ENCODE data around the gene ADIPOR2. TPM values are rescaled to one million over a fixed set of nuclear protein-coding genes. Genes with fewer than 3 reads are reported as not detected.
A peak's percentile ranks its signal among the peaks of the same experiment; 100 is the strongest.
"Not testable (repeated sequence)": the region's sequence is repeated elsewhere in the genome, so short reads cannot be mapped to it uniquely, and the experiment has no call there.

Gene ADIPOR2
- total and polyA plus RNA-seq, 2 donors (not counting 1 experiment from before 2014, with no cell fraction given) = 9.2 to 35.9 TPM

- Histone ChIP-seq H4K20me1 (ENCODE audit: control insufficient read depth, insufficient read depth, low read length, poor library complexity, severe bottlenecking) (peaks cover 28% of the 10 kb centered on the region), H3K79me2 (ENCODE audit: control insufficient read depth, insufficient read depth, low read length) (peaks cover 59% of the 10 kb centered on the region), H3K4me1 (ENCODE audit: control insufficient read depth in 2 of 2, insufficient read depth in 2 of 2, low read length in 2 of 2) (peaks cover 28 to 30% of the 10 kb centered on the region in 2 donors), H2AFZ (ENCODE audit: insufficient read depth, low read depth, low read length, poor library complexity, severe bottlenecking) (no peak overlapping the region), H3K27ac (ENCODE audit: low read length in 2 of 2) (no peak overlapping the region), H3K4me3 (ENCODE audit: control extremely low read depth in 1 of 5, extremely low read depth in 1 of 5, insufficient read depth in 1 of 5, low read depth in 2 of 5, low read length in 4 of 5) (no peak overlapping the region), H3K4me2 (replicated peaks; ENCODE audit: low read depth, low read length, poor library complexity, severe bottlenecking) (peak overlapping the region; percentile 89), H3K9ac (ENCODE audit: low read length) (no peak overlapping the region), H3K36me3 (replicated peaks in 1 of 2; ENCODE audit: control extremely low read depth in 1 of 2, control insufficient read depth in 1 of 2, extremely low read depth in 1 of 2, insufficient read depth in 2 of 2, low read length in 1 of 2) (no peaks in the 10 kb centered on the region), H3K27me3 (replicated peaks in 1 of 4; ENCODE audit: control extremely low read depth in 1 of 4, control insufficient read depth in 3 of 4, insufficient read depth in 4 of 4, low read length in 3 of 4) (no peaks in the 10 kb centered on the region), H3K9me3 (ENCODE audit: control extremely low read depth in 1 of 3, control insufficient read depth in 2 of 3, insufficient read depth in 1 of 3, low read length in 2 of 3) (no peaks in the 10 kb centered on the region)
- ChIA-PET POLR2A (no interaction called here), CTCF (interaction anchor here (0.9 to 2.6 kb wide), 4 partner anchors 58 to 248 kb away, joined by 3 to 10 read pairs (median 3); no protein-coding TSS in a partner anchor)
- H3K27ac Mint-ChIP-seq = peak overlapping the region; percentile 50
- no peaks in the 10 kb centered on the region for H3K9me3 Mint-ChIP-seq (ENCODE audit: insufficient read depth)
- intact Hi-C loops (cut with micrococcal nuclease) = loop anchor here (5.0 kb wide), 3 partner anchors 85 to 1290 kb away; partner anchors contain the start of genes CCDC77 and FBXL14
- ATAC-seq (ENCODE audit: low read depth) (no peak), DNase-seq (no peak)
- WGBS (ENCODE audit: insufficient coverage) = no CpG with 5 or more reads among the region's 4 CpGs
- TF ChIP-seq EZH2 (IDR thresholded peaks at IDR 0.05; ENCODE audit: borderline replicate concordance, insufficient read depth, low read depth, low read length, poor library complexity, severe bottlenecking) (no peak), CTCF (IDR thresholded peaks at IDR 0.05) (no peak)
- peak overlapping the region; percentile 86 for H3K4me3 Mint-ChIP-seq
- peaks cover 50% of the 10 kb centered on the region for H3K4me1 Mint-ChIP-seq
- peaks cover 2% of the 10 kb centered on the region for H3K27me3 Mint-ChIP-seq
Observed at GRCh38 chr12:1692226-1692625, 1.4 kb downstream of the ADIPOR2 start.

GRCh38 chr12:1692895-1693610 lies 2.2 kb downstream of the ADIPOR2 start:
- peaks cover 0 to 5% of the 10 kb centered on the region in 2 experiments for H3K36me3 ChIP-seq (replicated peaks in 1 of 2; ENCODE audit: control extremely low read depth in 1 of 2, control insufficient read depth in 1 of 2, extremely low read depth in 1 of 2, insufficient read depth in 2 of 2, low read length in 1 of 2)
- Mint-ChIP-seq H3K4me3 (peak overlapping the region; percentile 70), H3K9me3 (ENCODE audit: insufficient read depth) (no peaks in the 10 kb centered on the region), H3K4me1 (peaks cover 58% of the 10 kb centered on the region), H3K27me3 (no peaks in the 10 kb centered on the region), H3K27ac (peak overlapping the region; percentile 35)
- peaks cover 28 to 30% of the 10 kb centered on the region in 2 donors for H3K4me1 ChIP-seq (ENCODE audit: control insufficient read depth in 2 of 2, insufficient read depth in 2 of 2, low read length in 2 of 2)
- H3K4me2 ChIP-seq (replicated peaks; ENCODE audit: low read depth, low read length, poor library complexity, severe bottlenecking) = peak overlapping the region; percentile 36
- ChIA-PET CTCF (interaction anchor here (0.6 to 0.9 kb wide), 3 partner anchors 98 to 654 kb away, joined by 3 read pairs; no protein-coding TSS in a partner anchor), POLR2A (no interaction called here)
- intact Hi-C loops (cut with micrococcal nuclease) = loop anchor here (5.0 kb wide), 3 partner anchors 84 to 1291 kb away; partner anchors contain the start of genes CCDC77 and FBXL14
- no peak overlapping the region for H2AFZ ChIP-seq (ENCODE audit: insufficient read depth, low read depth, low read length, poor library complexity, severe bottlenecking)
- TF ChIP-seq EZH2 (IDR thresholded peaks at IDR 0.05; ENCODE audit: borderline replicate concordance, insufficient read depth, low read depth, low read length, poor library complexity, severe bottlenecking) (no peak), CTCF (IDR thresholded peaks at IDR 0.05) (no peak)
- DNase-seq (peak; percentile 48), ATAC-seq (ENCODE audit: low read depth) (no peak)
- H3K27me3 ChIP-seq (replicated peaks in 1 of 4; ENCODE audit: control extremely low read depth in 1 of 4, control insufficient read depth in 3 of 4, insufficient read depth in 4 of 4, low read length in 3 of 4) = no peaks in the 10 kb centered on the region
- H3K27ac ChIP-seq (ENCODE audit: low read length in 2 of 2) = no peak overlapping the region
- no peak overlapping the region for H3K4me3 ChIP-seq (ENCODE audit: control extremely low read depth in 1 of 5, extremely low read depth in 1 of 5, insufficient read depth in 1 of 5, low read depth in 2 of 5, low read length in 4 of 5)
- 60% methylated on average over 8 of the region's 15 CpGs for WGBS (ENCODE audit: insufficient coverage)
- peaks cover 37% of the 10 kb centered on the region for H4K20me1 ChIP-seq (ENCODE audit: control insufficient read depth, insufficient read depth, low read length, poor library complexity, severe bottlenecking)
- H3K79me2 ChIP-seq (ENCODE audit: control insufficient read depth, insufficient read depth, low read length) = peaks cover 68% of the 10 kb centered on the region
- H3K9ac ChIP-seq (ENCODE audit: low read length) = no peak overlapping the region
- no peaks in the 10 kb centered on the region for H3K9me3 ChIP-seq (ENCODE audit: control extremely low read depth in 1 of 3, control insufficient read depth in 2 of 3, insufficient read depth in 1 of 3, low read length in 2 of 3)

GRCh38 chr12:1695097-1695496 lies 4.2 kb downstream of the ADIPOR2 start:
- H3K27ac Mint-ChIP-seq; H3K4me2 ChIP-seq (replicated peaks; ENCODE audit: low read depth, low read length, poor library complexity, severe bottlenecking); H3K36me3 ChIP-seq (replicated peaks in 1 of 2; ENCODE audit: control extremely low read depth in 1 of 2, control insufficient read depth in 1 of 2, extremely low read depth in 1 of 2, insufficient read depth in 2 of 2, low read length in 1 of 2); H3K9me3 Mint-ChIP-seq (ENCODE audit: insufficient read depth); CTCF ChIA-PET; H2AFZ ChIP-seq (ENCODE audit: insufficient read depth, low read depth, low read length, poor library complexity, severe bottlenecking); H3K4me3 ChIP-seq (ENCODE audit: control extremely low read depth in 1 of 5, extremely low read depth in 1 of 5, insufficient read depth in 1 of 5, low read depth in 2 of 5, low read length in 4 of 5); DNase-seq; H3K27me3 ChIP-seq (replicated peaks in 1 of 4; ENCODE audit: control extremely low read depth in 1 of 4, control insufficient read depth in 3 of 4, insufficient read depth in 4 of 4, low read length in 3 of 4); ATAC-seq (ENCODE audit: low read depth); H3K27ac ChIP-seq (ENCODE audit: low read length in 2 of 2); H3K9me3 ChIP-seq (ENCODE audit: control extremely low read depth in 1 of 3, control insufficient read depth in 2 of 3, insufficient read depth in 1 of 3, low read length in 2 of 3); H3K27me3 Mint-ChIP-seq; intact Hi-C loops (cut with micrococcal nuclease); POLR2A ChIA-PET; H3K9ac ChIP-seq (ENCODE audit: low read length); H3K4me3 Mint-ChIP-seq: not testable (repeated sequence)
- peaks cover 88% of the 10 kb centered on the region for H3K79me2 ChIP-seq (ENCODE audit: control insufficient read depth, insufficient read depth, low read length)
- 93% methylated on average over 3 of the region's 8 CpGs for WGBS (ENCODE audit: insufficient coverage)
- peaks cover 54% of the 10 kb centered on the region for H4K20me1 ChIP-seq (ENCODE audit: control insufficient read depth, insufficient read depth, low read length, poor library complexity, severe bottlenecking)
- H3K4me1 ChIP-seq (ENCODE audit: control insufficient read depth in 2 of 2, insufficient read depth in 2 of 2, low read length in 2 of 2) = peaks cover 25 to 28% of the 10 kb centered on the region in 2 donors
- H3K4me1 Mint-ChIP-seq = peaks cover 66% of the 10 kb centered on the region

All from B cell (primary cell).